Fibroblast of lung (primary cell): ENCODE measurements around the gene EDNRB. TPM values are rescaled to one million over a fixed set of nuclear protein-coding genes. Genes with fewer than 3 reads are reported as not detected.

Experiments
- DNase-seq, 2 donors: peaks; one replicate each; pipeline versions ENCODE4 v3.0.0 to v3.0.0-alpha.2; 2010; ENCODE audit warnings: low read depth in 2 of 2
- H2AFZ ChIP-seq: 2 replicates; pipeline ENCODE4 v1.5.1; 2012; ENCODE audit warnings: low read length, control low read depth, inconsistent platforms
- H3K27ac ChIP-seq: 2 replicates; pipeline ENCODE4 v1.5.1; 2011; ENCODE audit warnings: low read length, control low read depth; ENCODE audit not compliant: insufficient read depth
- H3K27me3 ChIP-seq: 2 replicates; pipeline ENCODE4 v1.5.1; 2011; ENCODE audit warnings: mild to moderate bottlenecking, low read length; ENCODE audit not compliant: control insufficient read depth, insufficient read depth
- H3K36me3 ChIP-seq: 2 replicates; pipeline ENCODE4 v1.5.1; 2011; ENCODE audit warnings: low read length; ENCODE audit not compliant: control insufficient read depth, insufficient read depth
- H3K4me1 ChIP-seq: 2 replicates; pipeline ENCODE4 v1.5.1; 2011; ENCODE audit warnings: low read length; ENCODE audit not compliant: control insufficient read depth, insufficient read depth; ENCODE audit errors: extremely low read depth
- H3K4me2 ChIP-seq: 2 replicates; pipeline ENCODE4 v1.5.1; 2011; ENCODE audit warnings: low read length, control low read depth; ENCODE audit not compliant: insufficient read depth; ENCODE audit errors: extremely low read depth
- H3K4me3 ChIP-seq, 4 experiments: fragments of 200-600 bp in 1 of 4; sonication (generic) in 1 of 4; replicated peaks in 1 of 4; 2 replicates each; pipeline ENCODE4 v1.5.1; 2011 to 2016; ENCODE audit warnings: low read length in 4 of 4, low read depth in 3 of 4, mild to moderate bottlenecking in 3 of 4, control low read depth in 2 of 4, inconsistent platforms in 1 of 4, mixed read lengths in 1 of 4; ENCODE audit not compliant: insufficient read depth in 1 of 4; ENCODE audit errors: control extremely low read depth in 1 of 4
- H3K79me2 ChIP-seq: 2 replicates; pipeline ENCODE4 v1.5.1; 2012; ENCODE audit warnings: mild to moderate bottlenecking, low read length, inconsistent platforms; ENCODE audit not compliant: control insufficient read depth, insufficient read depth
- H3K9ac ChIP-seq: 2 replicates; pipeline ENCODE4 v1.5.1; 2011; ENCODE audit warnings: mild to moderate bottlenecking, low read length, control low read depth; ENCODE audit not compliant: insufficient read depth
- H3K9me3 ChIP-seq: 2 replicates; pipeline ENCODE4 v1.5.1; 2012; ENCODE audit warnings: low read depth, low read length; ENCODE audit not compliant: control insufficient read depth, insufficient read depth
- H4K20me1 ChIP-seq: 2 replicates; pipeline ENCODE4 v1.5.1; 2011; ENCODE audit warnings: low read length; ENCODE audit not compliant: control insufficient read depth, insufficient read depth; ENCODE audit errors: extremely low read depth
- EZH2 ChIP-seq: IDR thresholded peaks from 2 replicates; pipeline ENCODE4 v1.5.1; 2012; ENCODE audit warnings: low read length, control low read depth, mild to moderate bottlenecking; ENCODE audit errors: missing control alignments
- polyA plus RNA-seq, 2 donors: library from polyadenylated mRNA; depleted of rRNA in 1 of 2; stranded (reverse) in 1 of 2; unstranded in 1 of 2; fragments of >200 nt; gene quantifications; 2 replicates each; pipeline ENCODE4 v1.2.1, GENCODE V29; 2011 to 2012; ENCODE audit warnings: missing spikeins in 1 of 2
- total RNA-seq: library from RNA; depleted of rRNA; stranded (reverse); fragments of >200 nt; gene quantifications from 2 replicates; pipeline ENCODE4 v1.2.1, GENCODE V29; 2014
- TF ChIP-seq, protein P1 (sequence below), 2 donors: IDR thresholded peaks in 1 of 2; conservative IDR thresholded peaks in 1 of 2; 1 replicate in 1 of 2; 2 replicates in 1 of 2; pipeline ENCODE4 v1.5.1; 2011 to 2012; ENCODE audit warnings: low read length in 2 of 2, control low read depth in 1 of 2, inconsistent platforms in 1 of 2, low read depth in 1 of 2, mild to moderate bottlenecking in 1 of 2

The EDNRB gene
- total and polyA plus RNA-seq, 2 donors (not counting 1 experiment from before 2014, with no cell fraction given): 0.99 to 1.1 TPM

DNA sequence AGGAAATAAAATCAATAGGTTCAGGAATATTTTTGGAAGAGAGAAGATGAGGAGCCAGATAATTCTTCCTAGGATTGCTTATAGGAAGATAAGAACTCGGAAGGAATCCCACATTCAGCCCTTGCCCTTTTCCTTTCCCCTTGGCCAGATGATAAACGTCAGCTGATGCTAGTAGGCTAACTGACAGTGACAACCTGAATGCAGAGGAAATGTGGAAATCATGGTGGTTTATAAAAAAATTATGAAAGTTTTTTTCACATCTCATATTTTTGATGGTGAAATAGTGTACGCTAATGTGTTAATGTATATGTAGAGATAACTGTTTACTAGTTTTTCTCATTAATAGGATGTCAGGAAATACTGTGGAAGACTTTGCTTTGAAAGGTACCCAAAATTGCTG is 56.9 kb downstream of the EDNRB start:
- H3K36me3 ChIP-seq: no peaks in the 10 kb centered on the region
- H3K4me1 ChIP-seq: peaks cover 3% of the 10 kb centered on the region
- no peaks in the 10 kb centered on the region for H3K9me3 ChIP-seq
- no peaks in the 10 kb centered on the region for H4K20me1 ChIP-seq
- TF ChIP-seq, protein P1, sequence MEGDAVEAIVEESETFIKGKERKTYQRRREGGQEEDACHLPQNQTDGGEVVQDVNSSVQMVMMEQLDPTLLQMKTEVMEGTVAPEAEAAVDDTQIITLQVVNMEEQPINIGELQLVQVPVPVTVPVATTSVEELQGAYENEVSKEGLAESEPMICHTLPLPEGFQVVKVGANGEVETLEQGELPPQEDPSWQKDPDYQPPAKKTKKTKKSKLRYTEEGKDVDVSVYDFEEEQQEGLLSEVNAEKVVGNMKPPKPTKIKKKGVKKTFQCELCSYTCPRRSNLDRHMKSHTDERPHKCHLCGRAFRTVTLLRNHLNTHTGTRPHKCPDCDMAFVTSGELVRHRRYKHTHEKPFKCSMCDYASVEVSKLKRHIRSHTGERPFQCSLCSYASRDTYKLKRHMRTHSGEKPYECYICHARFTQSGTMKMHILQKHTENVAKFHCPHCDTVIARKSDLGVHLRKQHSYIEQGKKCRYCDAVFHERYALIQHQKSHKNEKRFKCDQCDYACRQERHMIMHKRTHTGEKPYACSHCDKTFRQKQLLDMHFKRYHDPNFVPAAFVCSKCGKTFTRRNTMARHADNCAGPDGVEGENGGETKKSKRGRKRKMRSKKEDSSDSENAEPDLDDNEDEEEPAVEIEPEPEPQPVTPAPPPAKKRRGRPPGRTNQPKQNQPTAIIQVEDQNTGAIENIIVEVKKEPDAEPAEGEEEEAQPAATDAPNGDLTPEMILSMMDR (conservative IDR thresholded peaks at IDR 0.05 in 1 of 2, IDR thresholded peaks at IDR 0.05 in 1 of 2; ENCODE audit: low read depth in 1 of 2, low read length in 2 of 2): no peak
- TF ChIP-seq EZH2: no peak
- H3K79me2 ChIP-seq: no peaks in the 10 kb centered on the region
- H2AFZ ChIP-seq: no peak overlapping the region
- no peak overlapping the region for H3K4me2 ChIP-seq
- no peaks in the 10 kb centered on the region for H3K27me3 ChIP-seq
- no peak overlapping the region for H3K9ac ChIP-seq
- DNase-seq: peak in 1 of 2 donors; percentile 28
- H3K4me3 ChIP-seq: no peak overlapping the region
- H3K27ac ChIP-seq: no peak overlapping the region

DNA sequence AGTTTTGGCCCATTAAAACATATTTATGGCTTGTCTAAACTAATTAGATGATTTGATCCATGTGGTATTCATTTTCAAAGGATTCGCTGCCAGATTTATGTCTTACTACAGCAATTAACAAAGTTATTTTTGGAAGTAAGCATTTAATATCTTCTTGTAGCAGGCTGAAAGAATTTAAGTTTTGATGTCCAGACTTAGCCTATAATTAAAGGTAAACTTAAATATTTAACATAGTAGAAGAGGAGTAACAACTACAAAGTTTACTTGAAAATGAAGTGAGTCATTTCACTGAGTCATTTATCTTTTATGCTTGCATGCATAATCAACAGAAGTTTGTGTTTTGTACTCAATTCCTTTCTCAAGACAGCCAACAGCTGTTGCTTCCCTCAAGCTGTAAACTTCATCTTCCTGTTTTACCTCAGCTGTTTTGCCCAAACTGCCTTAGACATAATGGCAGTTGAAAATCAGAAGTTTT is 58.1 kb downstream of the EDNRB start:
- Histone ChIP-seq H3K9ac (no peak overlapping the region), H3K27me3 (no peaks in the 10 kb centered on the region), H3K27ac (peak overlapping the region; percentile 41), H3K79me2 (no peaks in the 10 kb centered on the region), H2AFZ (no peak overlapping the region), H3K9me3 (no peaks in the 10 kb centered on the region), H3K36me3 (no peaks in the 10 kb centered on the region), H3K4me3 (no peak overlapping the region), H3K4me2 (peak overlapping the region; percentile 8), H4K20me1 (no peaks in the 10 kb centered on the region), H3K4me1 (peaks cover 3% of the 10 kb centered on the region)
- peak; percentile 82 to 90 for DNase-seq
- no peak for TF ChIP-seq EZH2
- TF ChIP-seq, protein P1 (conservative IDR thresholded peaks at IDR 0.05 in 1 of 2, IDR thresholded peaks at IDR 0.05 in 1 of 2; ENCODE audit: low read depth in 1 of 2, low read length in 2 of 2): no peak

DNA sequence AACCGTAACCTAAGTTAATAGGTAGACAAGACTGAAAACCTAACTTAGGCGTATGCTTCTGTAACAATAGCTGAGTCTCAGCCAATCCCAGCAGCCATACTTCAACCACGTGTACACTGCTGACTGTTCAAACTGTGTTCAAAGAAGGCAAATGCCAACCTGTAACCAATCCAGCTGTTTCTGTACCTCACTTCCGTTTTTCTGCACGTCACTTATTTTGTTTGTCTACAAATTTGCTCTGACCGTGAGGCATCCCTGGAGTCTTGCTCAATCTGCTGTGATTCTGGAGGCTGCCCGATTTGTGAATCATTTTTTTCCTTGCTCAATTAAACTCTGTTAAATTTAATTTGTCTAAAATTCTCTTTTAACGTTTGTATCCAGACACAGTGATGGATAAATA is 59.2 kb downstream of the EDNRB start:
- Histone ChIP-seq H3K9ac (no peak overlapping the region), H4K20me1 (no peaks in the 10 kb centered on the region), H3K9me3 (no peaks in the 10 kb centered on the region), H2AFZ (no peak overlapping the region), H3K4me2 (no peak overlapping the region), H3K27me3 (no peaks in the 10 kb centered on the region), H3K4me3 (no peak overlapping the region), H3K27ac (peak overlapping the region; percentile 66), H3K79me2 (no peaks in the 10 kb centered on the region), H3K4me1 (peaks cover 3% of the 10 kb centered on the region), H3K36me3 (no peaks in the 10 kb centered on the region)
- DNase-seq: peak; percentile 49 to 84
- TF ChIP-seq, protein P1 (conservative IDR thresholded peaks at IDR 0.05 in 1 of 2, IDR thresholded peaks at IDR 0.05 in 1 of 2; ENCODE audit: low read depth in 1 of 2, low read length in 2 of 2): no peak
- TF ChIP-seq EZH2: no peak
